GM12801 (cell line): ENCODE measurements around the gene CEP76.

Source experiments
- CTCF ChIP-seq: IDR thresholded peaks from one replicate; pipeline ENCODE4 v1.5.1; 2011; ENCODE audit warnings: control low read depth; ENCODE audit not compliant: insufficient read length; ENCODE audit errors: extremely low read depth

The CEP76 gene

DNA sequence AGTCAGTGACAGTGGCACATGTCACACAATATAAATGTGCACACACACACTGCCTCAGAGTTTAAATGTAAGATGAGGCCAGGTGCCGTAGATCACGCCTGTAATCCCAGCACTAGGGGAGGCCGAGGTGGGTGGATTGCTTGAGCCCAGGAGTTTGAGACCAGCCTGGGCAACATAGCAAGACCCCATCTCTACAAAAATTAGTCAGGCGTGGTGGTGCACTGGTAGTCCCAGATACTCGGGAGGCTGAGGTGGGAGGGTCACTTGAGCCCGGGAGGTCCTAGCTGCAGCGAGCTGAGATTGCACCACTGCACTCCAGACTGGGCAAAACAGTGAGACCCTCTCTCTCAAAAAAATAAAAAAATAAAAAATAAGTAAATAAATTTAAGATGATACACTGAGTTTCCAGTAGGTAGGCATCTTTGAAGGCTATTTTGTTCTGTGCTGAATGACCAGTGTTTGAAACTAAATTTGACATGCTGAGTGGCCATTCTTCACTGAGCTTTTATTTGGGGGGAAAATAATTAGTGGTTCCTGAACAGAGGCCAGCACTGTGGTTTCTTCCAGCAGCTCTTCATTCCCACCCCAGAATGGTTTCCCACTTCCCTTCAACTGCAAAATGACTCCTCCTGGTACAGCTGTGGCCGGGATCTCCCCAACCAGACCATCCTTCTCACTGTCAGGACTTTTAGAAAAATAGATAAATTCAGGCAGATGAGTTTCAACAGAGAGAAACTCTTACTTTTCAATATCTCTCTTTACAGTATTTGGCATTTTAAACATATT, 45.2 kb upstream of the CEP76 start:
- no peak for TF ChIP-seq CTCF

GRCh38 chr18:12745095-12745795, 42.7 kb upstream of the CEP76 start:
- no peak for TF ChIP-seq CTCF

- no peak for TF ChIP-seq CTCF
Observed at GRCh38 chr18:12744103-12744502, 41.6 kb upstream of the CEP76 start.

DNA sequence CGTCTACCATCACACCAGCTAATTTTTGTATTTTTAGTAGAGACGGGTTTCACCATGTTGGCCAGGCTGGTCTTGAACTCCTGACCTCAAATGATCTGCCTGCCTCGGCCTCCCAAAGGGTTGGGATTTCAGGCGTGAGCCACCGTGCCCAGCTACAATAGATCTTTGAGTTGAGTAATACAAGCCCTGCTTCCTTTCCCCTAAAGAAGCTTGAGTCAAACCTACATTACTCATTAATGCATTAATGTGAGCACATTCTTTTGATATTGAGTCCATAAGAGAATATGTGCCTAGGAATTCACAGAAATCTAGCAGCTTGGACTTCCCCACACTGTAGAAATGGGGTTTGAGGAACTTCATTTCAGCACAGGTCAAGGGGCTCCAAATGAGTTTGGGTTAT, 39.9 kb upstream of the CEP76 start:
- no peak for TF ChIP-seq CTCF

DNA sequence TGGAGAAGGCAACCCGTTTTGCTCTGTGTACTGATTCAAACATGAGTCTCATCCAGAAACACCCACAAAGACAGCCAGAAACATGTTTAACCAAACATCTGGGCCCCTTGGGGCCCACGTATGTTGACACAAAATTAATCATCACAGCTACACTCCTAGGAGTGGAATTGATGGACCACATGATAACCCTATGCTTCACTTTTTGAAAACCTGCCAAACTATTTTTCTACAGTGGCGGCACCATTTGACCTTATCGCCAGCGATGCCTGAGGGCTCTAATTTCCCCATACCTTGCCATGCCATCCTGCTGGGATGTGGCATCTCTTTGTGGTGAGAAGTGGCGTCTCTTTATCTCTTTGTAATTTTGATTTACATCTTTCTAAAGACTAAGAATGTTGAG, 38.8 kb upstream of the CEP76 start:
- TF ChIP-seq CTCF = no peak

DNA sequence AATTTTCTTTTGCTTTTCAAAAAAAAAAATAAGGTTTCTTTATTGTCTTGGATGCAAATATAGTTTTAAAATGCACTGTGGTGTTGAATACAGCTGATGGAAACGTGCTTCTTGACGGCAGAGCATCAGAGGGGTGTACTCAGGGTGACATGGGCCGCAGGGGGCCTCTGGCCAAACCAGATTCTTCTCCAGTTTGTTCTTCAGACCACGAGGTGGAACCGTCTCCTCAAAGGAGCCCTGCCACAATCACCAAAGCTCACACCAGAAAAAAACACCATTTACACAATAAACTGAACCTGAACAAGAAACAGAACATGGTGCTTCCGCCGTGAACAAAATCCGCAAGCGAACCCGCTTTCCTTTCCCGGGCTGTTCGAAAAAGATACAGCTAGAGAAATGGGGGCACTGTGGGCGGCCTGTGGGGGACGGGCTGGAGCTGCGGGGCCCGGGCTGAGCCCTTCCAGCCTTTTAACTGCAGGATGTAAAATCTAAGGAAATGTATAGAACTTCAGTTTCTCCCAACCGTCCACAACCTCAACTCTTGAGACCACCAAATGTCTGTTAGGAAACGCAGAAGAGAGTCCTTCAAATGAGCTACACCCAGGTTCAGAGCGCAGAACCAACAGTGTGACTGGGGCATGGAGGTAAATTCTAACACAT, 34.9 kb upstream of the CEP76 start:
- TF ChIP-seq CTCF = no peak

DNA sequence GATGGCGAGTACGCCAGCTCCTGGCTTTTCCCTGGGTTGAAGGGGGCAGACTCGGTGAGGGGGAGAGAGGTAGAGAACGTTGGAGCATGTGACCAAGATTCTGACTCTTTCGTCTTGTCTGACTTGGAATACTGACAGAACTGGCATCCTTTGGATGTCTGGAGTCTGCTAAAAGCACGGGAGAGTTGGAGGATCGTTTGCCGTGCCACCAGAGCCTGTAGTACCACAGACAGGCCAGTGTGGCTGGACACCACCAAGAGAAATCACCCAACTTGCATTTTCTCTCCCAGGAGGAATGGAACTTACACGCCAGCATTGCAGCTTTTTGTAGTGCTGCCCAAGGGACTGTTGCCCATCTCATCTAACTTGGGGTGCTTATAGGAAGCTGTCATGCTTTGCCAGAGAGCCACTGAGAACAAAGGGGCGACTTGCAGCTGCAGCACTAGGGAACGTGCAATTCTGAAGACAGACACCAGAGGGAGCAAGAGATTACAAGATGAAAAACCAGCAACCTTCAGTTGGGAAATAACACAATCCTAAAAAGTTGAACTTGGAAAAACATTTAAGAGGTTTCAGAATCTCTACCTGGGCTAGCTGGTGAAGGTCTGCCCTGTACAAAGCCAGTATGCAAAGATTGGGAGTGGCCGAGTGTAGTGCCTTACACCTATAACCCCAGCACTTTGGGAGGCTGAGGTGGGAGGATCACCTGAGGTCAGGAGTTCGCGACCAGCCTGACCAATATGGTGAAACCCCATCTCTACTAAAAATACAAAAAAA, 24.4 kb upstream of the CEP76 start:
- no peak for TF ChIP-seq CTCF
